Measurements from ENCODE around the gene MOB3B. TPM values are rescaled to one million over a fixed set of nuclear protein-coding genes. Genes with fewer than 3 reads are reported as not detected.

The MOB3B gene
- polyA plus RNA-seq, 1 of the 3 experiments (the other 2 are of a cell fraction), result 0.90 TPM

DNA sequence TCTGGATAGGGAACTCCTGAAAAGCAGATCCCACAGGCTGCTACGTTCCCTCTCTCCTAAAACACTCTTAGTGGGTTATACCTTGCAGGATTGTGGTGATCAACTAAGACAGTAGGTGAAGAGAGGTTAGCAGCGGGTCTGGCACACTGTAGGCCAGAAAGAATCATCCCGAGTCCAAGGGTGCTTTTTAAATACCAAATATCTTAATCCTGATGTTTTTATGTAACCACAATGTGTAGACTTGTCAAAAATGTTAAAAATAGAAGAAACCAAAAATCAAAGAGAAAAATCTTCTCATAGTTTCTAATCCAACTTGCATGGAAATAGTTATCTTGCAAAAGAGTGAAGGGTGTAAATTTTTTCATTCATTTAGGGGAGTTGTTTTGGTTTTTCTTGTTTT, 57.8 kb downstream of the MOB3B start:
- H3K27ac ChIP-seq (ENCODE audit: low read depth in 2 of 2, low read length in 1 of 2), result no peak overlapping the region; a peak in 2 of 4 replicates
- no peak overlapping the region for H3K4me3 ChIP-seq (ENCODE audit: low read depth in 2 of 2, low read length in 1 of 2)
- 59% methylated on average over 3 of the region's 3 CpGs for WGBS (ENCODE audit: low lambda C conversion rate)
- no peaks in the 10 kb centered on the region for H4K20me1 ChIP-seq (ENCODE audit: insufficient read depth)
- no peak overlapping the region for H3K4me2 ChIP-seq
- POLR2A ChIA-PET, result no interaction called here
- CTCF ChIA-PET, result interaction anchor here (2.1 kb wide), 1 partner anchor 11 kb away, joined by 10 read pairs; no protein-coding TSS in a partner anchor
- peaks cover 0 to 13% of the 10 kb centered on the region in 2 experiments; a peak in 2 of 4 replicates for H3K4me1 ChIP-seq (ENCODE audit: control insufficient read depth in 1 of 2, insufficient read depth in 2 of 2, low read depth in 1 of 2, low read length in 1 of 2)
- no peak for TF ChIP-seq CHD2 (IDR thresholded peaks at IDR 0.05; ENCODE audit: low read length, partially characterized antibody)
- no peak for TF ChIP-seq RXRA (IDR thresholded peaks at IDR 0.05; ENCODE audit: borderline replicate concordance, low read depth)
- TF ChIP-seq, protein P1, sequence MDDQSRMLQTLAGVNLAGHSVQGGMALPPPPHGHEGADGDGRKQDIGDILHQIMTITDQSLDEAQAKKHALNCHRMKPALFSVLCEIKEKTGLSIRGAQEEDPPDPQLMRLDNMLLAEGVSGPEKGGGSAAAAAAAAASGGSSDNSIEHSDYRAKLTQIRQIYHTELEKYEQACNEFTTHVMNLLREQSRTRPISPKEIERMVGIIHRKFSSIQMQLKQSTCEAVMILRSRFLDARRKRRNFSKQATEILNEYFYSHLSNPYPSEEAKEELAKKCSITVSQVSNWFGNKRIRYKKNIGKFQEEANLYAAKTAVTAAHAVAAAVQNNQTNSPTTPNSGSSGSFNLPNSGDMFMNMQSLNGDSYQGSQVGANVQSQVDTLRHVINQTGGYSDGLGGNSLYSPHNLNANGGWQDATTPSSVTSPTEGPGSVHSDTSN (IDR thresholded peaks at IDR 0.05), result peak; percentile 19; the same call in 1 of the 2 replicates
- TF ChIP-seq EP300 (IDR thresholded peaks at IDR 0.05; ENCODE audit: borderline replicate concordance in 1 of 2, low read depth in 1 of 2, low read length in 1 of 2), result no peak
- TF ChIP-seq TCF12 (IDR thresholded peaks at IDR 0.05), result peak; percentile 41
- peak; percentile 51; the same call in 1 of the 2 replicates for TF ChIP-seq NFIC (IDR thresholded peaks at IDR 0.05; ENCODE audit: borderline replicate concordance)
- TF ChIP-seq SMC3 (IDR thresholded peaks at IDR 0.05; ENCODE audit: low read depth, low read length), result no peak
- TF ChIP-seq MEF2A (IDR thresholded peaks at IDR 0.05; ENCODE audit: borderline replicate concordance, low read depth), result no peak; the same call in 1 of the 2 replicates
- no peak for TF ChIP-seq SIN3A (IDR thresholded peaks at IDR 0.05; ENCODE audit: borderline replicate concordance, low read depth, low read length)
- no peak for TF ChIP-seq JUND (IDR thresholded peaks at IDR 0.05)
- no peaks in the 10 kb centered on the region for H3K36me3 ChIP-seq (replicated peaks in 1 of 2; ENCODE audit: control insufficient read depth in 1 of 2, insufficient read depth in 2 of 2, low read length in 1 of 2)
- no peak for DNase-seq
- no peak overlapping the region for H2AFZ ChIP-seq (ENCODE audit: low read depth)
- H3K27me3 ChIP-seq (ENCODE audit: insufficient read depth), result no peaks in the 10 kb centered on the region
- no peaks in the 10 kb centered on the region for H3F3A ChIP-seq (replicated peaks; ENCODE audit: insufficient read depth)
- no peaks in the 10 kb centered on the region for H3K9me2 ChIP-seq
- H3K9ac ChIP-seq, result no peak overlapping the region
- no peaks in the 10 kb centered on the region for H3K79me2 ChIP-seq (ENCODE audit: insufficient read depth)
- H3K9me3 ChIP-seq, result no peaks in the 10 kb centered on the region

DNA sequence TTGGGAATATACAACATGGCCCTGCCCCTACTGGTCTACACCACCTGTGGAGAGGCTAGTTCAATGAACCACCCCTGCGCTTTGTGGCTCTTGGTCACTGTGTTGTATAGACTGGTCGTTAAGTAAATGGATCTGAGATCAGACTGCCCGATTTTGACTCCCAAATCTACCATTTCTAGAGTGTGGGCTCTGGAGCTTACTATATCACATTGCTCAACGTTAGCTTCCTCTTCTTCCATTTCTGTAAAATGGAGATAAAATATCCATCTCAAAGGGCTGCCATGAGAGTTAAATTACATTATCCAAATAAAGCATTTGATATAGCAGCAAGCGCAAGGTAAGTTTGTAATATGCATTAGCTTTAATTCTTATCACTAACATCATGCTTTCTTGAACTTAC, 58.2 kb downstream of the MOB3B start:
- WGBS (ENCODE audit: low lambda C conversion rate), result 79% methylated on average over 5 of the region's 5 CpGs
- no peaks in the 10 kb centered on the region for H3K9me2 ChIP-seq

More for the DNA sequence above, 58.2 kb downstream of the MOB3B start:
- H3K27ac ChIP-seq (ENCODE audit: low read depth in 2 of 2, low read length in 1 of 2), result no peak overlapping the region; a peak in 1 of 4 replicates
- no peak overlapping the region for H3K4me3 ChIP-seq (ENCODE audit: low read depth in 2 of 2, low read length in 1 of 2)
- TF ChIP-seq MEF2A (IDR thresholded peaks at IDR 0.05; ENCODE audit: borderline replicate concordance, low read depth) (no peak), FOXM1 (IDR thresholded peaks at IDR 0.05; ENCODE audit: low read depth) (no peak), TEAD4 (IDR thresholded peaks at IDR 0.05; ENCODE audit: borderline replicate concordance, insufficient read depth) (no peak), NRF1 (IDR thresholded peaks at IDR 0.05; ENCODE audit: low read depth, low read length) (no peak), RFX5 (IDR thresholded peaks at IDR 0.05; ENCODE audit: low read length) (no peak), MXI1 (IDR thresholded peaks at IDR 0.05; ENCODE audit: low read depth, low read length) (no peak), RXRA (IDR thresholded peaks at IDR 0.05; ENCODE audit: borderline replicate concordance, low read depth) (no peak), SIN3A (IDR thresholded peaks at IDR 0.05; ENCODE audit: borderline replicate concordance, low read depth, low read length) (no peak)
- TF ChIP-seq, protein P2, sequence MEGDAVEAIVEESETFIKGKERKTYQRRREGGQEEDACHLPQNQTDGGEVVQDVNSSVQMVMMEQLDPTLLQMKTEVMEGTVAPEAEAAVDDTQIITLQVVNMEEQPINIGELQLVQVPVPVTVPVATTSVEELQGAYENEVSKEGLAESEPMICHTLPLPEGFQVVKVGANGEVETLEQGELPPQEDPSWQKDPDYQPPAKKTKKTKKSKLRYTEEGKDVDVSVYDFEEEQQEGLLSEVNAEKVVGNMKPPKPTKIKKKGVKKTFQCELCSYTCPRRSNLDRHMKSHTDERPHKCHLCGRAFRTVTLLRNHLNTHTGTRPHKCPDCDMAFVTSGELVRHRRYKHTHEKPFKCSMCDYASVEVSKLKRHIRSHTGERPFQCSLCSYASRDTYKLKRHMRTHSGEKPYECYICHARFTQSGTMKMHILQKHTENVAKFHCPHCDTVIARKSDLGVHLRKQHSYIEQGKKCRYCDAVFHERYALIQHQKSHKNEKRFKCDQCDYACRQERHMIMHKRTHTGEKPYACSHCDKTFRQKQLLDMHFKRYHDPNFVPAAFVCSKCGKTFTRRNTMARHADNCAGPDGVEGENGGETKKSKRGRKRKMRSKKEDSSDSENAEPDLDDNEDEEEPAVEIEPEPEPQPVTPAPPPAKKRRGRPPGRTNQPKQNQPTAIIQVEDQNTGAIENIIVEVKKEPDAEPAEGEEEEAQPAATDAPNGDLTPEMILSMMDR (IDR thresholded peaks at IDR 0.05), result no peak
- TF ChIP-seq, protein P3, sequence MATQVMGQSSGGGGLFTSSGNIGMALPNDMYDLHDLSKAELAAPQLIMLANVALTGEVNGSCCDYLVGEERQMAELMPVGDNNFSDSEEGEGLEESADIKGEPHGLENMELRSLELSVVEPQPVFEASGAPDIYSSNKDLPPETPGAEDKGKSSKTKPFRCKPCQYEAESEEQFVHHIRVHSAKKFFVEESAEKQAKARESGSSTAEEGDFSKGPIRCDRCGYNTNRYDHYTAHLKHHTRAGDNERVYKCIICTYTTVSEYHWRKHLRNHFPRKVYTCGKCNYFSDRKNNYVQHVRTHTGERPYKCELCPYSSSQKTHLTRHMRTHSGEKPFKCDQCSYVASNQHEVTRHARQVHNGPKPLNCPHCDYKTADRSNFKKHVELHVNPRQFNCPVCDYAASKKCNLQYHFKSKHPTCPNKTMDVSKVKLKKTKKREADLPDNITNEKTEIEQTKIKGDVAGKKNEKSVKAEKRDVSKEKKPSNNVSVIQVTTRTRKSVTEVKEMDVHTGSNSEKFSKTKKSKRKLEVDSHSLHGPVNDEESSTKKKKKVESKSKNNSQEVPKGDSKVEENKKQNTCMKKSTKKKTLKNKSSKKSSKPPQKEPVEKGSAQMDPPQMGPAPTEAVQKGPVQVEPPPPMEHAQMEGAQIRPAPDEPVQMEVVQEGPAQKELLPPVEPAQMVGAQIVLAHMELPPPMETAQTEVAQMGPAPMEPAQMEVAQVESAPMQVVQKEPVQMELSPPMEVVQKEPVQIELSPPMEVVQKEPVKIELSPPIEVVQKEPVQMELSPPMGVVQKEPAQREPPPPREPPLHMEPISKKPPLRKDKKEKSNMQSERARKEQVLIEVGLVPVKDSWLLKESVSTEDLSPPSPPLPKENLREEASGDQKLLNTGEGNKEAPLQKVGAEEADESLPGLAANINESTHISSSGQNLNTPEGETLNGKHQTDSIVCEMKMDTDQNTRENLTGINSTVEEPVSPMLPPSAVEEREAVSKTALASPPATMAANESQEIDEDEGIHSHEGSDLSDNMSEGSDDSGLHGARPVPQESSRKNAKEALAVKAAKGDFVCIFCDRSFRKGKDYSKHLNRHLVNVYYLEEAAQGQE (IDR thresholded peaks at IDR 0.05; ENCODE audit: low read depth, low read length), result no peak
- no peak overlapping the region for H3K4me2 ChIP-seq
- ChIA-PET CTCF (interaction anchor here (2.1 kb wide), 1 partner anchor 10 kb away, joined by 10 read pairs; no protein-coding TSS in a partner anchor), POLR2A (no interaction called here)
- no peaks in the 10 kb centered on the region for H3K9me3 ChIP-seq
- no peaks in the 10 kb centered on the region for H4K20me1 ChIP-seq (ENCODE audit: insufficient read depth)
- no peak overlapping the region for H2AFZ ChIP-seq (ENCODE audit: low read depth)
- H3K36me3 ChIP-seq (replicated peaks in 1 of 2; ENCODE audit: control insufficient read depth in 1 of 2, insufficient read depth in 2 of 2, low read length in 1 of 2), result no peaks in the 10 kb centered on the region
- no peaks in the 10 kb centered on the region for H3K27me3 ChIP-seq (ENCODE audit: insufficient read depth)
- no peak overlapping the region for H3K9ac ChIP-seq
- no peak for DNase-seq
- H3F3A ChIP-seq (replicated peaks; ENCODE audit: insufficient read depth), result no peaks in the 10 kb centered on the region
- H3K4me1 ChIP-seq (ENCODE audit: control insufficient read depth in 1 of 2, insufficient read depth in 2 of 2, low read depth in 1 of 2, low read length in 1 of 2), result peaks cover 0 to 13% of the 10 kb centered on the region in 2 experiments; a peak in 2 of 4 replicates
- H3K79me2 ChIP-seq (ENCODE audit: insufficient read depth), result no peaks in the 10 kb centered on the region
